ENCODE measurements around the gene DICER1.

DICER1 gene

DNA sequence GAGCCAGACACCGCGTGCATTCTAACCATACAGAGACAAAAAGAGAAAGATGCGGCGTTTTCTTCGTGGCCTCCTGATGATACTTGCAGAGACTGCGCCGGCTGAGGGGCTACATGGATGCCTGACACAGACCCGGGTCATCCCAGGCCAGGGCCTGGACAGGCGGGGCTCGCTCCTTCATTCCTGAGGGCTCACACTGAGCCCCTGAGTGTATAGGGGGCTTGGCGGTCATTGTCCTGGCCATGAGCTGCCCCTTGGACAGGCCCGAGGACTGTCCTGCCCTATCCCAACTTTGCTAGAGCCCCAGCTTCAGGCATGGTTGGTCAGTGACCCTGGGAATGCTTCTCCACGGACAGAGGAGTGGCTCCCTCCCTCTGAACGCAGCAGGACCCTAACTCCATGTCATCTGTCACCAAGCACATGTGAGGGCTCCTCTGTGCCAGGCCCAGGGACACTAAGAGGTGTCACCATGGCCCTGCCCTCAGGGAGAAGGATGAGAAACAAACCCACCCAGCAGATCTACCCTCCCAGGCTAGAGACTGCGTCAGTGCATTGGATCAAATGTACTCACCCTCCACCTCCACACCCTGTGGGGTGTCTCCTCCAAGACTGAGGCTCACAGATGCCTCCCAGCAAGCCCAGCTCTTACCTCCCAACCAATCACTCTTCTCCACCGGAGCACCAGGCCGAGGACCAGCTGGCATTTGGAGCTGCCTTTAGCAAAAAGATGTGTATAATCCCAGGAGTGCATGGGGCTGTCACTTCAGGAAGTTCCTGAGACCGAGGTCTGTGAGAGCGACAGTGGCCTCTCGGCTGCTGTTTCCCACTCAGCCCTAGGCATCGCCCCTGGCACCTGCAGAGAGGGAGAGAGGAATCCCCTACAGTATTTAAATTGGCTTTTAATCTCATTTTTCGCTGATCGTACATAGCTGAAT, 102.7 kb downstream of the DICER1 start:
- DNase-seq, result no peak

DNA sequence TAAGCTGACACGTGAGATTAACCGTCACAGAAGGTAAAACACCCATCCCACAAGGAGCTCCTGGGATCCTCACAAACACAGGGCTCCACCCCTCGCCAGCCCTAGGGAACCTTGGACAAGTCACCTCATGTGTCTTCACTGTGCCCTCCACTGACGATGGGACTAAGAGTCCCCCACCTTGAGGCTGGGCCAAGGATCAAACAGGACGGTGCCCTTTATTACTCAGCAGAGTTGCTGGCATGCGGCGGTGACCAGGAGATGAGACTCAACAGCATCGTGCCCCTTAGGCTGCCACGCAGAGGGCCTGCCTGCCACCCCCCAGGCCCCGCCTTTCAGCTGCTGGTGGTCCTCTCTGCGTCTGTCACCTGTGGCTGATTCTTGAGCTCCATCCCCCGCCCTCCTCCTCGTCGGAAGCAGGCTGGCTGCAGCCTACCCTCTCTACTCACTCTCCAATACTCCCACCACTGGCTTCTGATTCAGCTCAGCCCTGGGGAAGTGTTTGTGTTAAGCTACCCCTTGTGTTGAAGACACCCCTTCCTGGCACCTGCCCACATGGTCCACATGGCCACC, 105.2 kb downstream of the DICER1 start:
- DNase-seq, result no peak

DNA sequence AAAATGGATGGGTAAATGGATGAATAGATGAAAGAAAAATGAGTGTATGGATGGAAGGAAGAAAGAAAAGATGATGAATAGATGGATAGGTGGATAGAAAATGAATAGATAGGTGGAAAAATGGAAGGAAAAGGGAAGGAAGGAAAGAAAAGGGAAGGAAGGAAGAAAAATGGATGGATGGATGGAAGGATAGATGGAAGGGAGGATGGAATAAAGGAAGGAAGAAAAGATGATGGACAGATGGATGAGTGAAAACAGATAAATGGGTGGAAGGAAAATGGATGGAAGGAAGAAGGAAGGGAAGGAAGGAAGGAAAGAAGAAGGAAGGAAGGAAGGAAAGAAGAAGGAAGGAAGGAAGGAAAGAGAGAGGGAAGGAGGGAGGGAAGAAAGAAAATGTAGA, 107.4 kb downstream of the DICER1 start:
- no peak for DNase-seq

DNA sequence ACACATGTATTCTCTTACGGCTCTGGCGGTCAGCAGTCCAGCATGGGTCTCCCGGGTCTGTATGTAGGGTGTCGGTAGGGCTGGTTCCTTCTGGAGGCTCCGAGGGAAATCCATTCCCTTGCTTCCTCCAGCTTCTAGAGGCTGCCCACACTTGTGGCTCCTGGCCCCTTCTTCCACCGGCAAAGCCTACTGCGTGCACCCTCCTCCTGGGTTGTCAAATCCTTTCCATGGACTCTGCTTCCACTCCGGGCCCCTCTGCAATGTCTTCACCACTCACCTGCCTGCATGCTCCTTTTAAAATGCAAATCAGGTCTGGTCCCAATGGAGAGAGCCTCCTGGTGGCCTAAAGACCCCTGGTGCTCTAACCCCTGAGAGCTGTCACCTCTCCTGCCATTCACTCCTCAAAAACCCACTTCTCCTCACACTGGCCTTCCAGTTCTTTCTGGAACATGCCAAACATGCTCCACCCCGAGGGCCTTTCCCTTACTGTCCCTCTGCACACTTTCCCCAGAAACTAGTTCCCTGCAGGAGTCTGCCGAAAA, 108.5 kb downstream of the DICER1 start:
- DNase-seq, result no peak

- DNase-seq, result no peak
Measured at GRCh38 chr14:95047754-95048153, 109.6 kb downstream of the DICER1 start.

DNA sequence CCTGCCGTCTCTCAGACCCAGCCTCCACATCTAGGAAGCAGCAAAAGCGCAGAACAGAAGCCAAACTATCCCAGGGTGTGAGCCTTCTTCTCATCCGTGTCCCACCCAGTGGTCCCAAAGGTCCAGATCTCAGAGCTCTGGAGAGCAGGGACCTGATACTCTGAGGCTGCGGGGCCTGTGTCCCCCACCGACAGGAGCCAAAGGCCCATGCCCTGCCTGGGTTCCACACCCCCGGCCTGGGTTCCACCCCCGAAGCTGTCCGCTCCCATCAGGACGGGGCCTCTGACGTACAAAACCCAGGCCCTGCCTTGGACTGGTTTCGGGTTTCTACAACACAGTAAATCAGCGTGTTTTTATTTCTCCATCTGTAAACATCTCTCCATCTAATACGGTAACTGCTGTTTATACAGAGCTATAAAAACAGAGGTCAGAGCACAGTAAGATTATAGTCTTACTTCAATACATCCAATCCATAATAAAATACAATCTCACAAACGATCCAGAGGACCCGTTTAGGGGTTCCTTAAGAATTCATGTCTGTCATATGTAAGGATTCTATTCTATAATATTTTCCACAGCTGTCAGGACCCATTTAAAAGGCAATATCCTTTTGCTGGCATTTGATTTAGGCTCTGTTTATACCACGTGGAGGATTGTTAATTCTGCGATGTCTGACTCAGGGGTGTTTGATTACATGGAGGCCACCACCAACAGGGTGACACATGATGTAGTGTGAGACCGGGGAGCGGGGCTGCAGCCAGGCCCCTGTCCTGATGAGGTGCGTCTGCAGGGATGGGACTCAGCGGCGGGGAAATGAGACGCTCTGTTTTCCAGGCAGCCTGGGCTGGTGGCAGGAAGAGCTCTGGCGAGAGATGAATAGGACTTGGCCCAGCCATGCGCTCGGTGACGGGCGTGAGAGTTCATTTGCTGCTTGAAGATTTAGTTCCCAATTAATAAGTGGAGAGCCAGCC, 110.3 kb downstream of the DICER1 start:
- no peak for DNase-seq

DNA sequence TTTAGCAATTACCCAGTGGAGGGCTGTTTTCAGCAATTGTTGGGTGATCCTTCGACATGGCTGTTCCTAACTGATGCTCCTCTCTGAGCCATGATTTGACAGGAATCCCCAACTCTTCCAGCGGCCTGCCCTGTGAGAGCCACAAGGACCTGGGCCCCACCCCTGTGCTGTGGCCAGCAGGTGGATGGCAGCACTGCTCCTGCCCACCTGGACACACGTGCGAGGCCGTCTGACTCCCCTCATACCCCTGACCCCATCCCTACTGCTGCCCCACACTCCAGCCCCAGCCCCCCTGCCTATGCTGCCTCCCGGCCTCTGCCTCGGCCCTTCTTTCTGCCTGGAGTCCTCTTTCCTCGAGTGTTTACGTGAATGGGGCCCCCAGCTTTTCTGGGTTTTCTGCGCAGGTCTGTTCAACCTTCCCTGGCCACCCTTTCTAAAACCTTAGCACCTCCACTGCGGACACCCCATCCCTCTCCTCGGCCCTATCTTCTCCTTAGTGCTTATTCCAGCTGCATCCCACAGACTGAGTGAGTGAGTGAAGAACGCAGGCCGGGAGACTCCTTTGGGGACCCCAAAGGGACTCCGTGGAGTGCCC, 111.4 kb downstream of the DICER1 start:
- no peak for DNase-seq

- DNase-seq, result no peak
Measured at GRCh38 chr14:95045106-95045701, 112.1 kb downstream of the DICER1 start.

GRCh38 chr14:95044463-95045105, 112.7 kb downstream of the DICER1 start:
- DNase-seq, result no peak

DNA sequence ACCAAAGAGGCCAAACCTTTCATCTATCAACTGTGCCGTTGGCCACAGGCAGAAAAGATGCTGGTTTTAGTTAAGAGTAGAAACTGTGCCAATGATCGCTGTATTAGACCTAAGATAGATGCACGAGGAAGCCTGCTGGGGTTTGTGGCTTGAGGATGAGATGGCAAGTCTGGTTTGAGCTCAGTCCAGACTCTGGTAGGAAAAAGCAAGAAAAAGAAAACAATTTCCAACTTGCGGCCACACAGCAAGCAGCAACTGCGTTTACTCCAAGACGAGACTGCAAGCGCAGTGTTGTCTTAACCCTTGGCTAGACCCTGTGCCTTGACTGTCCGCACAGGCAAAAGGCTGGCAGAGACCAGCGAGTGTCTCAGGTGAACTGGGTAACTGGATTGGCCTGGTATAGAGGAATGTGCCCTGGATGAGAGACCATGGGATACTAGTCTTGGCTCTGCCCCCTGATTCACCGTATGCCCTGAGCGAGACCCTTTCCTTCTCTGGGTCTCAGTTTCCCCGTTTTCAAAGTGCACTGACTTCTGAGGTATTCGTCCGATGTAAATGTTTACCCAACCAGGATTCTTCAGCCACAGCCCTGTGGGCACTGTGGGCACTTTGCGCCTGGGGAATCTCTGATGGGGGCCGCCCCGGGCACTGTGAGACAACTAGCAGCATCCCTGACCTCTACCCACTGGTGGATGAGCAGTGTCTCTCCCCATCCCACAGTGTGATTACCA, 113.4 kb downstream of the DICER1 start:
- DNase-seq, result peak in 1 of 2 experiments; percentile 4

DNA sequence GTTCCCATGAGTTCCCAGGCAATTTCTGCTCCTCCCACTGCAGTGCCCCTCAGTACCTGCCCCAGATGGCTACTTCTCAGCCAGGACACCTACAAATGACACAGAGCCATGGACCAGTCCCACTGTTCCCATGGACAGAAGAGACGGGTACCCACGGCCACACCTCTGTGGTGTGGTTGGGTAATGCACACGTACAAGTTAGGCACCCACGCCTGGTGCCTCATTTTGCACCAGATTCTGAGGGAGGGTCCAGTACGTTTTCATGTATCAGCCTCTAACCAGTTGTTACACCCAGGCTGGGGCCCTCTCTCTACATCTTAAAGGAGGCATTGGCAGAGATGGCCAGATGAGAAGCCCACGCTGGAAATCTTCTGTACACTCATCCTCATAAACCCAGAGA, 114.0 kb downstream of the DICER1 start:
- DNase-seq, result peak in 1 of 2 experiments; percentile 0

GRCh38 chr14:95041477-95042020, 115.8 kb downstream of the DICER1 start:
- no peak for DNase-seq

- DNase-seq, result no peak
Measured at GRCh38 chr14:95040708-95041476, 116.4 kb downstream of the DICER1 start.

DNA sequence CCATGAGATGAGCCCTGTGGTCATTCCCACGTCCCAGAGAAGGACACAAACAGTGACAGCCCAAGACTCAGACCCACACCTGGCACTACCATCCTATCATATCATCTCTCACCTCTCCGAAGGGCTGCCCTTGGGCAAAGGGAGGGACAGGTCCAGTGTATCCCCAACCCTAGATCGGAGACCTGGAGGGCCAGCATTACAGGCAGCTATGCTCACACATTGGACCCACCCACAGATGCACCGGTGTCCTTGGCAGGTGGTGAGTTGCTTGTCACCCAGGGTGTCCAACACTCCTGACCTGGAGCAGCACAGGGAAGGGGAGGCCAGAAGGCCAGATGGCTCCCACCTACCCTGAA, 117.4 kb downstream of the DICER1 start:
- peak in 1 of 2 experiments; percentile 2 for DNase-seq

- DNase-seq, result no peak
Measured at GRCh38 chr14:95039259-95039992, 117.9 kb downstream of the DICER1 start.

DNA sequence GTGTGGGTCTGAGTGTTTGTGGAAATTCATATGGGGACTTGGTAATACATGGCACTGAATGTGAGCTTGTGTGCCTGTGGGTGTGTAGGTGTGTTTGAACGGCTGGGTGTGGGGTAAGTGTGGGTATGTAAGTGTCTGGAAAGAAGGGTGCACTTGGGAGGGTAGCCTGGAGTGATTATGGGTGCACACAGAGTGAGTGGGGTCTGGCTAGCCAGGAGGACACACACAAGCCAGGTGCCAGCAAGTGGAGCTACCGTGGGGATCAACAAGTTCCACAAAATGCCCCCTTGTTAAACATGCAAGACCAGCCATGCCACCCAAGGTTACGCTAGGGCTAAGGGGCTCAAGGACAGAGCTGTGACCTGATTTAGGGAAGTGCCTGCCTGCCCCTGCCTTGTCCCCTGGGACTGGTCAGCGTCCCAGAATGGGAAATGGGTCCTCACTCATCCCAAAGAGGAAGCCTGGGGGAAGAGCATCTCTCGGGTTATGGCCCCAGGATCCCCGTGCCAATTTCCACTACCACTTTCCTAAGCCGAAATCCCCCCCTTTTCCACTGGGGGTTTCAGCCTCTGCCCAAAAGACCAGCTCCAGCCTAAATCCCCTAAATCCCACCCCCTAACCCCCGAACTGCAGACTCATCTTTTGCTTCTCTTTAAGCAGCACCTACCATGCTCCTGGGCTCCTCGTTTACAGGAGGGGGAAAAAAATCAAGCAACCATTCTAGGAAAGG, 118.6 kb downstream of the DICER1 start:
- no peak for DNase-seq

- DNase-seq, result no peak
Measured at GRCh38 chr14:95037273-95037672, 120.1 kb downstream of the DICER1 start.
